GM12864 (cell line): Measurements from ENCODE around the gene LRPAP1.

Experiments used
- DNase-seq: peaks from one replicate; pipeline ENCODE4 v3.0.0-alpha.2; 2011; ENCODE audit warnings: low read depth
- H3K4me3 ChIP-seq: 2 replicates; pipeline ENCODE4 v1.5.1; 2011; ENCODE audit warnings: mild to moderate bottlenecking, low read depth, low read length, control low read depth
- CTCF ChIP-seq: IDR thresholded peaks from 2 replicates; pipeline ENCODE4 v1.5.1; 2011; ENCODE audit warnings: low read depth, mild to moderate bottlenecking, moderate library complexity, low read length, control low read depth, inconsistent platforms; ENCODE audit errors: missing control alignments

LRPAP1 gene

GRCh38 chr4:3523146-3523627 is 9.0 kb downstream of the LRPAP1 start:
- no peak overlapping the region for H3K4me3 ChIP-seq
- no peak for DNase-seq
- TF ChIP-seq CTCF, result no peak

GRCh38 chr4:3522651-3523050 is 9.6 kb downstream of the LRPAP1 start:
- DNase-seq, result no peak
- no peak overlapping the region for H3K4me3 ChIP-seq
- TF ChIP-seq CTCF, result no peak

GRCh38 chr4:3522326-3522640 is 9.9 kb downstream of the LRPAP1 start:
- no peak for DNase-seq
- no peak for TF ChIP-seq CTCF
- H3K4me3 ChIP-seq, result no peak overlapping the region

- DNase-seq, result no peak
- H3K4me3 ChIP-seq, result no peak overlapping the region
- TF ChIP-seq CTCF, result no peak
These were observed 10.4 kb downstream of the LRPAP1 start for GRCh38 chr4:3521621-3522325.

GRCh38 chr4:3520796-3521600 is 11.2 kb downstream of the LRPAP1 start:
- H3K4me3 ChIP-seq, result no peak overlapping the region
- TF ChIP-seq CTCF, result no peak
- no peak for DNase-seq

- no peak for TF ChIP-seq CTCF
- no peak for DNase-seq
- no peak overlapping the region for H3K4me3 ChIP-seq
These were observed 11.9 kb downstream of the LRPAP1 start for GRCh38 chr4:3520276-3520675.
